Breast epithelium (tissue), 3 donors: ENCODE measurements around the gene SNX21.

ENCODE experiments used
- POLR2A ChIP-seq: fragments of 450-650 bp; IDR thresholded peaks from one replicate; pipeline ENCODE4 v1.6.1; 2016; ENCODE audit warnings: antibody characterized with exemption, mild to moderate bottlenecking, moderate library complexity
- POLR2AphosphoS5 ChIP-seq, 3 donors: sonication (generic); formaldehyde crosslinking; IDR thresholded peaks; one replicate each; pipeline ENCODE4 v1.6.1; 2017; ENCODE audit warnings: antibody characterized with exemption in 3 of 3
- TF ChIP-seq, protein P1 (sequence below), 3 donors: fragments of 450-650 bp; IDR thresholded peaks; one replicate each; pipeline ENCODE4 v1.5.1; 2016 to 2017; ENCODE audit warnings: antibody characterized with exemption in 3 of 3, mild to moderate bottlenecking in 3 of 3, moderate library complexity in 3 of 3

- TF ChIP-seq, protein P1, sequence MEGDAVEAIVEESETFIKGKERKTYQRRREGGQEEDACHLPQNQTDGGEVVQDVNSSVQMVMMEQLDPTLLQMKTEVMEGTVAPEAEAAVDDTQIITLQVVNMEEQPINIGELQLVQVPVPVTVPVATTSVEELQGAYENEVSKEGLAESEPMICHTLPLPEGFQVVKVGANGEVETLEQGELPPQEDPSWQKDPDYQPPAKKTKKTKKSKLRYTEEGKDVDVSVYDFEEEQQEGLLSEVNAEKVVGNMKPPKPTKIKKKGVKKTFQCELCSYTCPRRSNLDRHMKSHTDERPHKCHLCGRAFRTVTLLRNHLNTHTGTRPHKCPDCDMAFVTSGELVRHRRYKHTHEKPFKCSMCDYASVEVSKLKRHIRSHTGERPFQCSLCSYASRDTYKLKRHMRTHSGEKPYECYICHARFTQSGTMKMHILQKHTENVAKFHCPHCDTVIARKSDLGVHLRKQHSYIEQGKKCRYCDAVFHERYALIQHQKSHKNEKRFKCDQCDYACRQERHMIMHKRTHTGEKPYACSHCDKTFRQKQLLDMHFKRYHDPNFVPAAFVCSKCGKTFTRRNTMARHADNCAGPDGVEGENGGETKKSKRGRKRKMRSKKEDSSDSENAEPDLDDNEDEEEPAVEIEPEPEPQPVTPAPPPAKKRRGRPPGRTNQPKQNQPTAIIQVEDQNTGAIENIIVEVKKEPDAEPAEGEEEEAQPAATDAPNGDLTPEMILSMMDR (IDR thresholded peaks at IDR 0.05), result no peak
- TF ChIP-seq POLR2AphosphoS5 (IDR thresholded peaks at IDR 0.05) (no peak), POLR2A (no peak)
These were observed 980 bp upstream of the SNX21 start for GRCh38 chr20:45832619-45833018.
